H1 (cell line): ENCODE measurements around the gene NELFCD. TPM values are rescaled to one million over a fixed set of nuclear protein-coding genes. Genes with fewer than 3 reads are reported as not detected.

ENCODE experiments used
- CTCF ChIA-PET: fragments of 300-600 bp; sonication (Branson Sonifier 250); formaldehyde crosslinking; loops from one replicate; lab custom pipeline; 2021; ENCODE audit not compliant: partially characterized antibody; lab: Charles Lee
- POLR2A ChIA-PET: fragments of 300-600 bp; sonication (Branson Sonifier 250); formaldehyde crosslinking; loops from one replicate; lab custom pipeline; 2021; ENCODE audit warnings: inconsistent platforms; ENCODE audit not compliant: partially characterized antibody; lab: Charles Lee
- DNase-seq, 2 experiments: peaks; one replicate each; pipeline versions ENCODE4 v3.0.0 to v3.0.0-alpha.2; 2010 to 2022; ENCODE audit warnings: low spot score in 2 of 2, low read depth in 1 of 2, mixed read lengths in 1 of 2
- FAIRE-seq: peaks from 2 replicates; lab custom pipeline; 2011; peaks lifted over from hg19 to GRCh38; lab: Jason Lieb, UNC
- H2AFZ ChIP-seq: 2 replicates; pipeline ENCODE4 v1.8.1; 2012; ENCODE audit warnings: low read length, inconsistent platforms
- H2AK5ac ChIP-seq: 2 replicates; pipeline ENCODE4 v1.6.1; 2013; ENCODE audit warnings: low read depth, low read length
- H2BK120ac ChIP-seq: replicated peaks from 2 replicates; pipeline ENCODE3; 2013; ENCODE audit warnings: low read depth, low read length, inconsistent platforms
- H2BK12ac ChIP-seq: 2 replicates; pipeline ENCODE4 v1.6.1; 2013; ENCODE audit warnings: low read depth, low read length
- H2BK15ac ChIP-seq: 2 replicates; pipeline ENCODE4 v1.6.1; 2013; ENCODE audit warnings: low read length
- H2BK20ac ChIP-seq: 2 replicates; pipeline ENCODE4 v1.6.1; 2013; ENCODE audit warnings: low read length
- H2BK5ac ChIP-seq: 2 replicates; pipeline ENCODE4 v1.6.1; 2013; ENCODE audit warnings: low read depth, low read length
- H3K14ac ChIP-seq: 2 replicates; pipeline ENCODE4 v1.6.1; 2013; ENCODE audit warnings: inconsistent platforms; ENCODE audit not compliant: insufficient read length
- H3K18ac ChIP-seq: 2 replicates; pipeline ENCODE4 v1.6.1; 2013; ENCODE audit warnings: low read length; ENCODE audit errors: extremely low read depth
- H3K23ac ChIP-seq: 2 replicates; pipeline ENCODE4 v1.6.1; 2013; ENCODE audit warnings: inconsistent platforms; ENCODE audit not compliant: insufficient read length
- H3K23me2 ChIP-seq: 2 replicates; pipeline ENCODE4 v1.6.1; 2013; ENCODE audit warnings: low read depth, low read length
- H3K27ac ChIP-seq: 2 replicates; pipeline ENCODE4 v1.6.1; 2011; ENCODE audit warnings: low read depth, low read length, inconsistent platforms
- H3K27me3 ChIP-seq, 4 experiments: replicated peaks in 1 of 4; 1 replicate in 1 of 4; 2 replicates in 3 of 4; pipeline versions ENCODE4 v1.6.1 to v1.8.1; 2011 to 2013; ENCODE audit warnings: low read length in 3 of 4, mild to moderate bottlenecking in 3 of 4, inconsistent platforms in 2 of 4, mixed read lengths in 2 of 4, moderate library complexity in 1 of 4; ENCODE audit not compliant: control insufficient read depth in 3 of 4, insufficient read depth in 3 of 4; ENCODE audit errors: extremely low read depth in 1 of 4
- H3K36me3 ChIP-seq, 4 experiments: 2 replicates each; pipeline versions ENCODE4 v1.6.1 to v1.8.1; 2011 to 2013; ENCODE audit warnings: mild to moderate bottlenecking in 4 of 4, low read length in 3 of 4, moderate library complexity in 2 of 4, control low read depth in 1 of 4, inconsistent platforms in 1 of 4; ENCODE audit not compliant: insufficient read depth in 4 of 4, control insufficient read depth in 2 of 4
- H3K4ac ChIP-seq: replicated peaks from 2 replicates; pipeline ENCODE3; 2013; ENCODE audit warnings: low read length, low read depth, mixed read lengths, inconsistent platforms; ENCODE audit not compliant: insufficient read length
- H3K4me1 ChIP-seq, 4 experiments: replicated peaks in 1 of 4; 1 replicate in 1 of 4; 2 replicates in 3 of 4; pipeline versions ENCODE4 v1.6.1 to v1.8.1; 2011 to 2013; ENCODE audit warnings: low read length in 3 of 4, inconsistent platforms in 2 of 4, mixed read lengths in 1 of 4; ENCODE audit not compliant: insufficient read depth in 4 of 4, control insufficient read depth in 3 of 4
- H3K4me2 ChIP-seq, 2 experiments: 2 replicates each; pipeline versions ENCODE4 v1.6.1 to v1.8.1; 2011 to 2013; ENCODE audit warnings: low read depth in 2 of 2, low read length in 2 of 2, control low read depth in 1 of 2, inconsistent platforms in 1 of 2, mild to moderate bottlenecking in 1 of 2; ENCODE audit not compliant: insufficient read depth in 1 of 2
- H3K4me3 ChIP-seq, 4 experiments: fragments of 200-600, 300-600 bp in 1 of 4; sonication (generic), shearing (Covaris generic), sonication (Bioruptor Twin) in 1 of 4; 2 replicates each; pipeline versions ENCODE4 v1.5.1 to v1.8.1; 2011 to 2016; ENCODE audit warnings: low read length in 4 of 4, low read depth in 3 of 4, control low read depth in 2 of 4, inconsistent platforms in 2 of 4, mild to moderate bottlenecking in 2 of 4, mixed read lengths in 1 of 4, moderate library complexity in 1 of 4; ENCODE audit not compliant: insufficient read depth in 2 of 4; ENCODE audit errors: extremely low read depth in 1 of 4
- H3K56ac ChIP-seq: replicated peaks from 2 replicates; pipeline ENCODE3; 2013; ENCODE audit warnings: low read depth, mild to moderate bottlenecking, mixed read lengths, low read length, inconsistent platforms; ENCODE audit not compliant: insufficient read length
- H3K79me1 ChIP-seq: 2 replicates; pipeline ENCODE4 v1.6.1; 2013; ENCODE audit warnings: low read depth, low read length, control low read depth
- H3K79me2 ChIP-seq, 2 experiments: 2 replicates each; pipeline versions ENCODE4 v1.6.1 to v1.8.1; 2012 to 2013; ENCODE audit warnings: low read length in 2 of 2, mild to moderate bottlenecking in 2 of 2, inconsistent platforms in 1 of 2; ENCODE audit not compliant: insufficient read depth in 2 of 2, control insufficient read depth in 1 of 2
- H3K9ac ChIP-seq, 4 experiments: replicated peaks in 1 of 4; 1 replicate in 1 of 4; 2 replicates in 3 of 4; pipeline versions ENCODE4 v1.6.1 to v1.8.1; 2011 to 2013; ENCODE audit warnings: low read depth in 3 of 4, low read length in 3 of 4, control low read depth in 2 of 4, mild to moderate bottlenecking in 2 of 4, moderate library complexity in 2 of 4, inconsistent platforms in 1 of 4; ENCODE audit errors: extremely low read depth in 1 of 4
- H3K9me3 ChIP-seq, 2 experiments: 2 replicates each; pipeline versions ENCODE4 v1.6.1 to v1.8.1; 2012 to 2013; ENCODE audit warnings: mild to moderate bottlenecking in 2 of 2, moderate library complexity in 2 of 2, control low read depth in 1 of 2, inconsistent platforms in 1 of 2, low read depth in 1 of 2, low read length in 1 of 2, mixed read lengths in 1 of 2; ENCODE audit not compliant: insufficient read depth in 2 of 2
- H4K20me1 ChIP-seq, 2 experiments: replicated peaks in 1 of 2; 2 replicates each; pipeline versions ENCODE3 to v1.8.1; 2011 to 2013; ENCODE audit warnings: inconsistent platforms in 2 of 2, low read length in 2 of 2, mild to moderate bottlenecking in 1 of 2; ENCODE audit not compliant: insufficient read depth in 2 of 2, control insufficient read depth in 1 of 2
- H4K5ac ChIP-seq: 2 replicates; pipeline ENCODE4 v1.6.1; 2013; ENCODE audit warnings: low read length, low read depth, mixed read lengths, inconsistent platforms; ENCODE audit not compliant: insufficient read length
- H4K8ac ChIP-seq: 2 replicates; pipeline ENCODE4 v1.8.0; 2013; ENCODE audit warnings: mild to moderate bottlenecking, moderate library complexity, low read length, inconsistent platforms; ENCODE audit not compliant: insufficient read depth; ENCODE audit errors: extremely low read depth
- H4K91ac ChIP-seq: replicated peaks from 2 replicates; pipeline ENCODE3; 2013; ENCODE audit warnings: low read length, mixed read lengths, inconsistent platforms; ENCODE audit not compliant: insufficient read length
- CBX5 ChIP-seq: fragments of 300-800, 300-1000 bp; sonication (generic); IDR thresholded peaks from 2 replicates; pipeline ENCODE4 v1.7.1; 2016; ENCODE audit warnings: antibody characterized with exemption, low read length, low read depth
- CEBPB ChIP-seq: IDR thresholded peaks from 2 replicates; pipeline ENCODE4 v1.6.1; 2012; ENCODE audit warnings: low read depth, low read length
- EGR1 ChIP-seq: IDR thresholded peaks from 2 replicates; pipeline ENCODE4 v1.6.1; 2011; ENCODE audit warnings: low read depth, low read length, borderline replicate concordance
- SIRT6 ChIP-seq: IDR thresholded peaks from one replicate; pipeline ENCODE4 v1.7.1; 2012; ENCODE audit warnings: low read length, inconsistent platforms
- SRF ChIP-seq: IDR thresholded peaks from 2 replicates; pipeline ENCODE4 v1.6.1; 2011; ENCODE audit warnings: mild to moderate bottlenecking, low read depth, low read length, moderate library complexity
- SUZ12 ChIP-seq: fragments of 200-600 bp; sonication (generic); IDR thresholded peaks from 2 replicates; pipeline ENCODE4 v1.6.1; 2012; ENCODE audit warnings: mild to moderate bottlenecking, inconsistent platforms, low read length, moderate library complexity, mixed read lengths
- TAF7 ChIP-seq: optimal IDR thresholded peaks from 2 replicates; pipeline ENCODE3; 2011; ENCODE audit warnings: low read depth, mild to moderate bottlenecking, inconsistent platforms, low read length, moderate library complexity, borderline replicate concordance
- TBP ChIP-seq: IDR thresholded peaks from 2 replicates; pipeline ENCODE4 v1.6.1; 2011; ENCODE audit warnings: low read depth, low read length, improper control_type of control experiment
- WGBS, 2 experiments: shearing (Covaris generic) in 1 of 2; methylation state at CpG; one replicate each; pipeline versions ENCODE4 v1.1.6 to v1.1.7; 2013 to 2015; ENCODE audit warnings: low lambda C conversion rate in 2 of 2, mixed read lengths in 2 of 2, inconsistent platforms in 1 of 2, low coverage in 1 of 2, missing lambda C conversion rate in 1 of 2; ENCODE audit not compliant: insufficient replicate concordance in 2 of 2, insufficient coverage in 1 of 2, insufficient read length in 1 of 2; ENCODE audit errors: extremely low coverage in 1 of 2, missing lambda C conversion rate in 1 of 2; 5-methylcytosine and 5-hydroxymethylcytosine counted together
- polyA plus RNA-seq, 7 experiments: library from polyadenylated mRNA; depleted of rRNA in 3 of 7; stranded (reverse) in 5 of 7; unstranded in 2 of 7; fragments of >200 nt in 5 of 7; fragments of 200-250 nt in 2 of 7; gene quantifications; 1 replicate in 5 of 7; 2 replicates in 1 of 7; 4 replicates in 1 of 7; pipeline versions ENCODE4 v1.2.1 to v1.2.3, GENCODE V29; 2011 to 2013; ENCODE audit warnings: missing spikeins in 2 of 7, mixed read lengths in 2 of 7
- total RNA-seq: library from RNA; stranded (reverse); fragmentation: NEBNext Ultra II Directional; extraction: Animal tissue kit (Norgen Biotek cat#: 25700); gene quantifications from 2 replicates; pipeline ENCODE4 v1.2.1, GENCODE V29; 2021
- TF ChIP-seq, protein P1 (sequence below): IDR thresholded peaks from 2 replicates; pipeline ENCODE4 v1.6.1; 2012; ENCODE audit warnings: inconsistent platforms

The NELFCD gene
- total and polyA plus RNA-seq, 2 of the 8 experiments (the other 6 are each of a cell fraction or from before 2014, with no cell fraction given) = 35.5 to 59.6 TPM

GRCh38 chr20:58991715-58992114 lies 10.7 kb downstream of the NELFCD start:
- Histone ChIP-seq H2BK15ac (no peak overlapping the region), H4K91ac (no peak overlapping the region), H2AK5ac (no peak overlapping the region), H4K20me1 (peaks cover 0 to 14% of the 10 kb centered on the region in 2 experiments), H2AFZ (no peak overlapping the region), H3K14ac (no peak overlapping the region), H3K27me3 (no peaks in the 10 kb centered on the region), H3K23ac (no peak overlapping the region), H3K56ac (no peak overlapping the region), H3K79me2 (no peaks in the 10 kb centered on the region), H3K79me1 (no peaks in the 10 kb centered on the region; the same call in 1 of the 2 replicates), H2BK12ac (no peak overlapping the region), H3K4me3 (no peak overlapping the region), H3K23me2 (no peaks in the 10 kb centered on the region), H4K5ac (no peak overlapping the region), H2BK20ac (no peak overlapping the region), H3K4ac (no peak overlapping the region), H3K27ac (no peak overlapping the region), H3K18ac (no peak overlapping the region), H3K4me2 (no peak overlapping the region), H3K36me3 (peaks cover 38 to 92% (median 74%) of the 10 kb centered on the region in 4 experiments), H2BK5ac (no peak overlapping the region), H3K9ac (no peak overlapping the region), H2BK120ac (no peak overlapping the region), H3K4me1 (no peaks in the 10 kb centered on the region), H3K9me3 (no peaks in the 10 kb centered on the region), H4K8ac (no peak overlapping the region)
- CTCF ChIA-PET = interaction anchor here (0.6 to 1.5 kb wide), 3 partner anchors 8 to 226 kb away, joined by 3 read pairs; no protein-coding TSS in a partner anchor
- WGBS, 2 experiments = 91% methylated on average over 9 of the region's 9 CpGs; no CpG with 5 or more reads in 1 of the 2 experiments
- TF ChIP-seq CEBPB (no peak), TAF7 (no peak), EGR1 (no peak), CBX5 (no peak), SUZ12 (no peak), SIRT6 (no peak), SRF (no peak), TBP (no peak)
- TF ChIP-seq, protein P1, sequence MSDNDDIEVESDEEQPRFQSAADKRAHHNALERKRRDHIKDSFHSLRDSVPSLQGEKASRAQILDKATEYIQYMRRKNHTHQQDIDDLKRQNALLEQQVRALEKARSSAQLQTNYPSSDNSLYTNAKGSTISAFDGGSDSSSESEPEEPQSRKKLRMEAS = no peak
- POLR2A ChIA-PET = interaction anchor here (1.0 to 1.2 kb wide), 3 partner anchors 8 to 30 kb away, joined by 3 to 4 read pairs (median 4); no protein-coding TSS in a partner anchor
- no peak for FAIRE-seq
- no peak for DNase-seq
